ENCODE results near the gene DKK3. TPM values are rescaled to one million over a fixed set of nuclear protein-coding genes. Genes with fewer than 3 reads are reported as not detected.

Gene DKK3
- total RNA-seq, 4 donors from 2014 or later: 4.1 to 31.7 (median 7.2) TPM

- Histone ChIP-seq H3K27me3 (no peaks in the 10 kb centered on the region), H3K9me3 (no peaks in the 10 kb centered on the region), H3K36me3 (no peaks in the 10 kb centered on the region), H3K27ac (peak overlapping the region; percentile 17 to 65 (median 38)), H3K4me3 (no peak overlapping the region), H3K4me1 (peaks cover 48 to 52% of the 10 kb centered on the region in 2 donors)
- intact Hi-C loops (cut with DNase I; ENCODE audit: low total_unique reads): no loop called here
- DNase-seq (peak in 1 of 2 donors; percentile 55), ATAC-seq (peak in 1 of 2 donors; percentile 31)
- in situ Hi-C loops (cut with MboI; ENCODE audit: low sequenced_read_pairs in 4 of 4): no loop called here
- TF ChIP-seq, protein P1, sequence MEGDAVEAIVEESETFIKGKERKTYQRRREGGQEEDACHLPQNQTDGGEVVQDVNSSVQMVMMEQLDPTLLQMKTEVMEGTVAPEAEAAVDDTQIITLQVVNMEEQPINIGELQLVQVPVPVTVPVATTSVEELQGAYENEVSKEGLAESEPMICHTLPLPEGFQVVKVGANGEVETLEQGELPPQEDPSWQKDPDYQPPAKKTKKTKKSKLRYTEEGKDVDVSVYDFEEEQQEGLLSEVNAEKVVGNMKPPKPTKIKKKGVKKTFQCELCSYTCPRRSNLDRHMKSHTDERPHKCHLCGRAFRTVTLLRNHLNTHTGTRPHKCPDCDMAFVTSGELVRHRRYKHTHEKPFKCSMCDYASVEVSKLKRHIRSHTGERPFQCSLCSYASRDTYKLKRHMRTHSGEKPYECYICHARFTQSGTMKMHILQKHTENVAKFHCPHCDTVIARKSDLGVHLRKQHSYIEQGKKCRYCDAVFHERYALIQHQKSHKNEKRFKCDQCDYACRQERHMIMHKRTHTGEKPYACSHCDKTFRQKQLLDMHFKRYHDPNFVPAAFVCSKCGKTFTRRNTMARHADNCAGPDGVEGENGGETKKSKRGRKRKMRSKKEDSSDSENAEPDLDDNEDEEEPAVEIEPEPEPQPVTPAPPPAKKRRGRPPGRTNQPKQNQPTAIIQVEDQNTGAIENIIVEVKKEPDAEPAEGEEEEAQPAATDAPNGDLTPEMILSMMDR (IDR thresholded peaks at IDR 0.05 in 4 of 5, conservative IDR thresholded peaks at IDR 0.05 in 1 of 5): no peak
- TF ChIP-seq POLR2A (IDR thresholded peaks at IDR 0.05): no peak
Observed at GRCh38 chr11:11977206-11977938, 31.1 kb downstream of the DKK3 start.

- peaks cover 50 to 55% of the 10 kb centered on the region in 2 donors for H3K4me1 ChIP-seq
- in situ Hi-C loops (cut with MboI; ENCODE audit: low sequenced_read_pairs in 4 of 4): no loop called here
- intact Hi-C loops (cut with DNase I; ENCODE audit: low total_unique reads): no loop called here
- no peak for ATAC-seq
- H3K36me3 ChIP-seq: no peaks in the 10 kb centered on the region
- no peaks in the 10 kb centered on the region for H3K9me3 ChIP-seq
- no peak for DNase-seq
- peak overlapping the region in 1 of 4 donors; percentile 56 for H3K27ac ChIP-seq
- H3K4me3 ChIP-seq: no peak overlapping the region
- H3K27me3 ChIP-seq: no peaks in the 10 kb centered on the region
- TF ChIP-seq, protein P1 (IDR thresholded peaks at IDR 0.05 in 4 of 5, conservative IDR thresholded peaks at IDR 0.05 in 1 of 5): no peak
- no peak for TF ChIP-seq POLR2A (IDR thresholded peaks at IDR 0.05)
Observed at GRCh38 chr11:11976481-11977127, 31.8 kb downstream of the DKK3 start.

DNA sequence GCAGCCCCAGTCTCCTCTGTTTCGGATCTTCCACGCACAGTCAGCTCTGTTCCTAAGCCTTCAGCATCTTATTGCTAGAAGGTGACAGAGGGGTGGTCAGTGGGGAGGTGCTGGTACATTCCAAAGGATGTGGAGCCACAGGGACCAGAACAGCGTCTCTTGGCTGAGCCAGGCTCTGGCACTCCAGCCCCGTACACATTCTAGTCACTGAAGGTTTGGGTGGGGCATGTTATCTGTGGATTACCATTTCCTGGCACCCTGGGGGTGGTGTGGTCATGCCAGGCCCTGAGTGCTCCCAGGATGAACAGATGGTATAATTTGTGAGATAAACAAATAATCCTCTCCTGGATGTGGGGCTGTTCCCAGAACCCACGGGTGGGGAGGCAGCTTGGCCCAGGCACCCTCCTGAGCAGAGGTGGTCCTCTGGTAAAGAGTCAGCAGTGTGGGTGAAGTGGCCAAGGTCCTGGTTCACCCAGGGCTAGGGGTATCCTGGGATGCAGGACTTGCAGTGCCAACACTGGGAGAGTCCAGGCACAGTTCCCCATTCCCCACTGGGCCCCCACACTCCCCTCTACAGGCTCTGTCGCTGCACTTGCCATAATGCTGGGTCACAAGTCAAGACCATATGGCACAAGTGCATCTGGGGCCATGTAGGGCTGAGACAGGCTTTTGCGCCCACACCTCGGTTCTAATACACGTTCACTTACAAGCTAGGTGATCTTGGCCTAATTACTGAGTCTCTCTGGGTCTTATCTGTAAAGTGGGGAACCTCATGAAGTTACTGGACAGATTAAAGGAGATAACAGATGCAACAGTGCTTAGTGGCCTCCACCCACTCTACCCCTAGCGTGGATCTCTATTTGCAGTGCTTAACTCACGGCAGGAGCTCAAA is 33.0 kb downstream of the DKK3 start:
- in situ Hi-C loops (cut with MboI; ENCODE audit: low sequenced_read_pairs in 4 of 4) (no loop called here), intact Hi-C loops (cut with DNase I; ENCODE audit: low total_unique reads) (no loop called here)
- peaks cover 50 to 56% of the 10 kb centered on the region in 2 donors for H3K4me1 ChIP-seq

GRCh38 chr11:11973866-11974265 is 34.6 kb downstream of the DKK3 start:
- in situ Hi-C loops (cut with MboI; ENCODE audit: low sequenced_read_pairs in 4 of 4) (no loop called here), intact Hi-C loops (cut with DNase I; ENCODE audit: low total_unique reads) (loop anchor here (5.0 kb wide), 1 partner anchor 33 kb away; the partner anchor contains the start of gene DKK3)

More for the DNA sequence above, 33.0 kb downstream of the DKK3 start:
- Histone ChIP-seq H3K36me3 (no peaks in the 10 kb centered on the region), H3K9me3 (no peaks in the 10 kb centered on the region), H3K4me3 (no peak overlapping the region), H3K27me3 (no peaks in the 10 kb centered on the region), H3K27ac (no peak overlapping the region)
- no peak for TF ChIP-seq POLR2A (IDR thresholded peaks at IDR 0.05)
- TF ChIP-seq, protein P1 (IDR thresholded peaks at IDR 0.05 in 4 of 5, conservative IDR thresholded peaks at IDR 0.05 in 1 of 5): no peak
- no peak for ATAC-seq
- DNase-seq: no peak

More at GRCh38 chr11:11973866-11974265, 34.6 kb downstream of the DKK3 start:
- DNase-seq (no peak), ATAC-seq (no peak)
- H3K27me3 ChIP-seq: no peaks in the 10 kb centered on the region
- H3K36me3 ChIP-seq: no peaks in the 10 kb centered on the region
- TF ChIP-seq POLR2A (IDR thresholded peaks at IDR 0.05): no peak
- TF ChIP-seq, protein P1 (IDR thresholded peaks at IDR 0.05 in 4 of 5, conservative IDR thresholded peaks at IDR 0.05 in 1 of 5): no peak
- H3K9me3 ChIP-seq: no peaks in the 10 kb centered on the region
- peaks cover 44 to 46% of the 10 kb centered on the region in 2 donors for H3K4me1 ChIP-seq
- H3K27ac ChIP-seq: peak overlapping the region; percentile 15 to 70 (median 41)
- H3K4me3 ChIP-seq: no peak overlapping the region
